PC-9 (cell line): Measurements from ENCODE around the gene RBP7.

Experiments used
- EZH2 ChIP-seq: fragments of 200-600 bp; sonication (generic); IDR thresholded peaks from 2 replicates; pipeline ENCODE4 v1.8.0; 2017; ENCODE audit warnings: antibody characterized with exemption, low read depth
- TF ChIP-seq, protein P1 (sequence below): fragments of 200-600 bp; sonication (generic); conservative IDR thresholded peaks from 2 replicates; pipeline ENCODE4 v1.6.1; 2017; ENCODE audit warnings: mixed run types, antibody characterized with exemption, mild to moderate bottlenecking, moderate library complexity

DNA sequence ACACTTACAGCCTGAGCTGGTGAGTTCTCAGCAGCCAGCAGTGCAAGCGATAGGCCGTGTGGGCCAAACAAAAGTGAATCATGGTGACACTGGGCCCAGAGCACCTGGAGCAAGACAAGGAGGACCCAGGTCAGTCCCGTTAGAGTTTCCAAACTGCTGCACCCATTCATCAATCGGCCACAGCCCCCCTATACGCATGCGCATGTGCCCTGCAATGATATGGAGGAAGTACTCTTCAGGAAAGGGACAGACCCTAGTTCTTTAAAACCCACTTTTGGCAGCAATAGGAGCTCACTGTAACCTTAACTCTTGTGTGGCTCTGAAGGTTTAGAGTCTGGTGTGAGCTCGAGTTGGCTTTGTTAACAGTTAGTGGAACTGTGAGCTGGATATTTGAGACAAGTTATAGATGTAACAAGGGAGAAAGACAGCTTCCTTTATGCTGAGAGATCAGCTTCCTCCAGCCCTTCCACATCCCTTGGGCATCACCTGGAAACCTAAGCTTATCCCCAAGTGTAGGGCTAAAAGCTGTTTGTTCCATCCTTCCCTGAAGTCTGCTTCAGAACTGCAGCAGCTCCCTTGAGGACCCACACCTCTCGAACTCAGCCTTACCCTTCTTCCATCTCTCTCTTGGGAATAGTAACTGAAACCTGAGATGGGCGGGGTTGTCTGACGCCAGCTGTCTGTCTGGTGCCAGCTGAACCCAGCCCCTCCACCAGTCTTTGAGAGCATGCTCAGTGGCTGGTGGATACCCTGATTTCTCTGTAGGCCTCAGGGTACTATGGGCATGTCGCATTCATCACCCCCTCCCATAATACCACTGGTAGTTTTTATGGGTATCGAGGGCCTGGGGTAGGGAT lies 36.1 kb upstream of the RBP7 start:
- TF ChIP-seq, protein P1, sequence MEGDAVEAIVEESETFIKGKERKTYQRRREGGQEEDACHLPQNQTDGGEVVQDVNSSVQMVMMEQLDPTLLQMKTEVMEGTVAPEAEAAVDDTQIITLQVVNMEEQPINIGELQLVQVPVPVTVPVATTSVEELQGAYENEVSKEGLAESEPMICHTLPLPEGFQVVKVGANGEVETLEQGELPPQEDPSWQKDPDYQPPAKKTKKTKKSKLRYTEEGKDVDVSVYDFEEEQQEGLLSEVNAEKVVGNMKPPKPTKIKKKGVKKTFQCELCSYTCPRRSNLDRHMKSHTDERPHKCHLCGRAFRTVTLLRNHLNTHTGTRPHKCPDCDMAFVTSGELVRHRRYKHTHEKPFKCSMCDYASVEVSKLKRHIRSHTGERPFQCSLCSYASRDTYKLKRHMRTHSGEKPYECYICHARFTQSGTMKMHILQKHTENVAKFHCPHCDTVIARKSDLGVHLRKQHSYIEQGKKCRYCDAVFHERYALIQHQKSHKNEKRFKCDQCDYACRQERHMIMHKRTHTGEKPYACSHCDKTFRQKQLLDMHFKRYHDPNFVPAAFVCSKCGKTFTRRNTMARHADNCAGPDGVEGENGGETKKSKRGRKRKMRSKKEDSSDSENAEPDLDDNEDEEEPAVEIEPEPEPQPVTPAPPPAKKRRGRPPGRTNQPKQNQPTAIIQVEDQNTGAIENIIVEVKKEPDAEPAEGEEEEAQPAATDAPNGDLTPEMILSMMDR, result no peak
- TF ChIP-seq EZH2, result no peak
